Measurements from ENCODE around the gene OSBPL10. TPM values are rescaled to one million over a fixed set of nuclear protein-coding genes. Genes with fewer than 3 reads are reported as not detected.

The OSBPL10 gene
- total and polyA plus RNA-seq, 2 of the 8 experiments (the other 6 are each of a cell fraction or from before 2014, with no cell fraction given): 26.2 to 86.7 TPM

DNA sequence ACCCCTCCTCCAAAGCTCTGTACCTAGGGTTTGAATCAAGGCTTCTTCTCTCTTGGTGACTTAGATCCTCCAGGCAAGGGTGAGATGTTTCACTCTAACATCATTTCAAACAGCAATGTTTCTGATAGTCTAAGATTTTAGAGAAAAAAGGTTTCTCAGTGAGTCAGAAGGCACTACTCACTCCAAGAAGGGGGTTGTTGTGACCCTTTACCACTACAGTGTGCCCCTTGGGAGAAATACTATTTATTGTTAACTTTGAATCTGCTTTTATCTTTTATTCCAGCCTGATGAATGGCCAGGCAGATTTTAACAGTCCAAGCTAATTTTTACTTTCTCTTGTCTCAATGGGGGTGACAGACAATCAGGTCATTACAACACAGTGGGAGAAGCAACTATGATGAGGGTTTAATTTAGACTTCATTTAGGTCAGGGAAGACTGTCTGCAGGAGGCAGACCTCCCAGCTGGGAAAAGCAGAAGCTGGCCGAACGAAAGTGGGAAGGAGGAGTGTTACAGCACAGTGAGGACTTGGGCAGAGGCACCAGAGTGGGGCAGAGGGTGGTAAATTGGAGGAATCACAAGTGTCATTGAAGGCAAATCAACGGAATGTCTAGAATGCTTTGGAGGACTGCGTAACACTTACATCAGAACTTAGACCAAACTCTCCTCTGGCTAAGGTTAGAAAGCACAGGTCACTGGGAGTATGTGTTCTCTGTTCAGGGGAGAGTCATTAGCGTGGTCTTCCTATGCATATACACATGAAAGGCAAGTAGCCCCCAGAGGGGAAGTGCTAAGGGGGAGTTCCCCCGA lies 21.7 kb upstream of the OSBPL10 start (continued):
- TF ChIP-seq SP4 (IDR thresholded peaks at IDR 0.05; ENCODE audit: low read length) (no peak), JUND (IDR thresholded peaks at IDR 0.05; ENCODE audit: low read length) (no peak), TCF12 (IDR thresholded peaks at IDR 0.05; ENCODE audit: low read depth, low read length) (no peak), POLR2AphosphoS5 (IDR thresholded peaks at IDR 0.05; ENCODE audit: low read depth, low read length) (no peak), FOSL1 (IDR thresholded peaks at IDR 0.05; ENCODE audit: insufficient read depth, low read depth, low read length) (no peak)
